Erythroblast (primary cell): ENCODE measurements around the gene OR7G1.

Experiments
- GATA1 ChIP-seq: IDR thresholded peaks from 2 replicates; pipeline ENCODE4 v1.6.1; 2011; ENCODE audit warnings: low read depth, mild to moderate bottlenecking, control low read depth, low read length, moderate library complexity
- POLR2A ChIP-seq: IDR thresholded peaks from 2 replicates; pipeline ENCODE4 v1.6.1; 2011; ENCODE audit warnings: mild to moderate bottlenecking, low read length

- TF ChIP-seq POLR2A (no peak), GATA1 (no peak)
Measured at GRCh38 chr19:9128171-9128570, 12.6 kb upstream of the OR7G1 start.
